C4-2B (cell line): Measurements from ENCODE around the gene KATNAL2.

Source experiments
- CTCF ChIP-seq: fragments of 450-650 bp; conservative IDR thresholded peaks from 2 replicates; pipeline ENCODE4 v1.5.1; 2017; ENCODE audit warnings: mild to moderate bottlenecking
- ZFX ChIP-seq: fragments of 450-650 bp; IDR thresholded peaks from 2 replicates; pipeline ENCODE4 v1.6.1; 2017

DNA sequence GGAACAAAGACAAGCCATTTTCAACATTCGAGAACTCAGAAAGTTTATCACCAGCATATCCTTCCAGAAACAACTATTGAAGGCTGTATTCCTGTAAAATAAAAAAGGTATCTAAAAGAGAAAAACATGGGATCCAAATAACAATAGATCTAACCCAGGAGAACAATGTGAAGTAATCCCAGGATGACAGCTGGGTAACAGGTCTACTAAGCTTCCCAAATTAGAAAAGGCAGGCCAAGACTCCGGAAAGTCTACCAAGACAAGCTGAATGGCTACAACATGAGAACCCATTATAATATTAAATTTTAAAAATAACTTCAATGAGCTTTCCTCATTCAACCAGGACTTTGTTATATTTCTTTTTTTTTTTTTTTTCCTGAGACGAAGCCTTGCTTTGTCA is 6.5 kb upstream of the KATNAL2 start:
- no peak for TF ChIP-seq CTCF
- TF ChIP-seq ZFX: no peak
